A549 (cell line): ENCODE measurements around the gene CNST. TPM values are rescaled to one million over a fixed set of nuclear protein-coding genes. Genes with fewer than 3 reads are reported as not detected.

Experiments used
- ATAC-seq, 2 experiments: fragments of 200-7000 bp in 1 of 2; fragments of >200 bp in 1 of 2; cut with Nextera tagmentation in 1 of 2; cut with Tn5 transposase in 1 of 2; 3 replicates each; pipeline versions ENCODE4 v1.8.0 to v1.9.1; 2018 to 2020; ENCODE audit warnings: mild to moderate bottlenecking in 1 of 2, moderate library complexity in 1 of 2
- CTCF ChIA-PET: fragments of 300-600 bp; sonication (Branson Sonifier 250); formaldehyde crosslinking; extraction: SDS; loops from one replicate; lab custom pipeline; 2021; ENCODE audit warnings: antibody characterized with exemption, inconsistent platforms; lab: Yijun Ruan, JAX
- POLR2A ChIA-PET: fragments of 350-600 bp; formaldehyde crosslinking; extraction: SDS; loops from one replicate; lab custom pipeline; 2021; ENCODE audit warnings: antibody characterized with exemption, inconsistent platforms; lab: Yijun Ruan, JAX
- DNase-seq, 2 experiments: peaks; one replicate each; pipeline versions ENCODE4 v3.0.0 to v3.0.0-alpha.2; 2011 to 2016; ENCODE audit warnings: low read depth in 1 of 2, low spot score in 1 of 2
- FAIRE-seq: peaks from 2 replicates; lab custom pipeline; 2011; peaks lifted over from hg19 to GRCh38; lab: Jason Lieb, UNC
- H3K27ac ChIP-seq, 2 experiments: fragments of >200 bp; sonication (Bioruptor Twin); formaldehyde crosslinking; 3 replicates each; pipeline ENCODE4 v1.5.1; 2016 to 2017
- H3K4me1 ChIP-seq: fragments of >200 bp; sonication (Bioruptor Twin); formaldehyde crosslinking; 3 replicates; pipeline ENCODE4 v1.6.1; 2016
- H3K4me2 ChIP-seq: fragments of >200 bp; sonication (Bioruptor Twin); formaldehyde crosslinking; 3 replicates; pipeline ENCODE4 v1.6.1; 2016
- H3K4me3 ChIP-seq: fragments of >200 bp; sonication (Bioruptor Twin); formaldehyde crosslinking; 3 replicates; pipeline ENCODE4 v1.5.1; 2016
- H3K9me3 ChIP-seq: fragments of >200 bp; sonication (Bioruptor Twin); formaldehyde crosslinking; 3 replicates; pipeline ENCODE4 v1.6.1; 2016
- ATOH8 ChIP-seq: fragments of 250-450 bp; sonication (Bioruptor Pico); IDR thresholded peaks from 2 replicates; pipeline ENCODE4 v1.5.0; 2020; ENCODE audit warnings: low read depth, mild to moderate bottlenecking, moderate library complexity
- CBX2 ChIP-seq: fragments of 200-600 bp; sonication (generic); IDR thresholded peaks from 2 replicates; pipeline ENCODE4 v1.6.1; 2016; ENCODE audit warnings: low read depth, mild to moderate bottlenecking, borderline replicate concordance
- CTCF ChIP-seq: fragments of >200 bp; sonication (Bioruptor Twin); formaldehyde crosslinking; IDR thresholded peaks from 3 replicates; pipeline ENCODE4 v1.5.1; 2016
- EHMT2 ChIP-seq: fragments of 200-600 bp; sonication (generic); IDR thresholded peaks from 2 replicates; pipeline ENCODE4 v1.6.1; 2016; ENCODE audit warnings: antibody characterized with exemption, low read depth, mild to moderate bottlenecking, moderate library complexity
- ESRRA ChIP-seq: fragments of 150-350 bp; IDR thresholded peaks from 2 replicates; pipeline ENCODE4 v1.6.1; 2014; ENCODE audit warnings: mild to moderate bottlenecking, low read length, borderline replicate concordance
- FOSB ChIP-seq: fragments of 250-450 bp; sonication (Bioruptor Pico); IDR thresholded peaks from 2 replicates; pipeline ENCODE4 v1.5.0; 2020; ENCODE audit warnings: mild to moderate bottlenecking, moderate library complexity
- GATA3 ChIP-seq: IDR thresholded peaks from 2 replicates; pipeline ENCODE4 v1.6.1; 2012; ENCODE audit warnings: borderline replicate concordance
- HDAC2 ChIP-seq: fragments of 200-600 bp; sonication (generic); IDR thresholded peaks from 2 replicates; pipeline ENCODE4 v1.6.1; 2016
- HEYL ChIP-seq: fragments of 250-450 bp; sonication (Bioruptor Pico); IDR thresholded peaks from 2 replicates; pipeline ENCODE4 v1.8.0; 2021; ENCODE audit warnings: mild to moderate bottlenecking, moderate library complexity
- HOXA7 ChIP-seq: fragments of 250-450 bp; sonication (Bioruptor Pico); IDR thresholded peaks from 2 replicates; pipeline ENCODE4 v1.5.0; 2020; ENCODE audit warnings: mild to moderate bottlenecking, moderate library complexity
- KDM1A ChIP-seq: fragments of 200-600 bp; sonication (generic); IDR thresholded peaks from 2 replicates; pipeline ENCODE4 v1.6.1; 2016; ENCODE audit warnings: low read depth, mild to moderate bottlenecking
- MYC ChIP-seq: IDR thresholded peaks from 2 replicates; pipeline ENCODE4 v1.6.1; 2012; ENCODE audit warnings: mild to moderate bottlenecking, inconsistent platforms, low read length, improper control_type of control experiment, borderline replicate concordance
- NFE2L2 ChIP-seq: fragments of 150-350 bp; conservative IDR thresholded peaks from 2 replicates; pipeline ENCODE4 v1.6.1; 2014; ENCODE audit warnings: low read length
- NR3C1 ChIP-seq: fragments of >200 bp; sonication (Bioruptor Twin); formaldehyde crosslinking; IDR thresholded peaks from 3 replicates; pipeline ENCODE4 v1.6.1; 2017
- PHF8 ChIP-seq: fragments of 200-600 bp; sonication (generic); IDR thresholded peaks from 2 replicates; pipeline ENCODE4 v1.6.1; 2016; ENCODE audit warnings: low read depth, mild to moderate bottlenecking, antibody characterized with exemption, moderate library complexity, borderline replicate concordance
- POLR2A ChIP-seq: IDR thresholded peaks from 2 replicates; pipeline ENCODE4 v1.6.1; 2012; ENCODE audit warnings: mild to moderate bottlenecking, low read length
- RARB ChIP-seq: fragments of 250-450 bp; sonication (Bioruptor Pico); IDR thresholded peaks from 2 replicates; pipeline ENCODE4 v1.8.0; 2021; ENCODE audit warnings: mild to moderate bottlenecking, moderate library complexity
- RCOR1 ChIP-seq: fragments of 150-350 bp; IDR thresholded peaks from 2 replicates; pipeline ENCODE4 v1.6.1; 2014; ENCODE audit warnings: antibody characterized with exemption, low read length, low read depth
- RNF2 ChIP-seq: fragments of 200-600 bp; sonication (generic); IDR thresholded peaks from 2 replicates; pipeline ENCODE4 v1.6.1; 2016; ENCODE audit warnings: low read depth, mild to moderate bottlenecking, antibody characterized with exemption, moderate library complexity, borderline replicate concordance
- SMC3 ChIP-seq: fragments of >200 bp; sonication (Bioruptor Twin); formaldehyde crosslinking; IDR thresholded peaks from 3 replicates; pipeline ENCODE4 v1.6.1; 2018; ENCODE audit warnings: inconsistent platforms
- TP53 ChIP-seq: fragments of 250-450 bp; sonication (Bioruptor Pico); IDR thresholded peaks from 2 replicates; pipeline ENCODE4 v1.5.0; 2021; ENCODE audit warnings: mild to moderate bottlenecking, moderate library complexity
- WGBS: methylation state at CpG from one replicate; pipeline ENCODE4 v1.1.6; 2017; ENCODE audit errors: missing lambda C conversion rate; 5-methylcytosine and 5-hydroxymethylcytosine counted together
- polyA plus RNA-seq, 4 experiments: library from polyadenylated mRNA; depleted of rRNA in 3 of 4; stranded (reverse); fragments of >200 nt; fragmentation: RNase III in 1 of 4; extraction: RNeasy Plus Mini Kit Qiagen cat#74134 plus additional on column Dnase treatment in 1 of 4; gene quantifications; 2 replicates in 3 of 4; 3 replicates in 1 of 4; pipeline ENCODE4 v1.2.3, GENCODE V29; 2011 to 2017
- TF ChIP-seq, protein P1 (sequence below): fragments of 450-650 bp; IDR thresholded peaks from 2 replicates; pipeline ENCODE4 v1.6.1; 2014; ENCODE audit warnings: antibody characterized with exemption
- TF ChIP-seq, protein P2 (sequence below): fragments of >200 bp; sonication (Bioruptor Twin); formaldehyde crosslinking; IDR thresholded peaks from 3 replicates; pipeline ENCODE4 v1.6.1; 2016

Gene CNST
- polyA plus RNA-seq, 2 of the 4 experiments (the other 2 are of a cell fraction) = 7.9 to 23.0 TPM

- ChIA-PET CTCF (interaction anchor here (1.8 kb wide), 1 partner anchor 7 kb away, joined by 4 read pairs; no protein-coding TSS in a partner anchor), POLR2A (no interaction called here)
- H3K4me1 ChIP-seq = no peaks in the 10 kb centered on the region
- ATAC-seq (no peak), DNase-seq (no peak), FAIRE-seq (no peak)
- no peak overlapping the region for H3K27ac ChIP-seq
- H3K4me2 ChIP-seq = no peak overlapping the region
- WGBS = 89% methylated on average over 2 of the region's 2 CpGs
- no peaks in the 10 kb centered on the region for H3K9me3 ChIP-seq
- no peak for TF ChIP-seq CTCF
- TF ChIP-seq, protein P1, sequence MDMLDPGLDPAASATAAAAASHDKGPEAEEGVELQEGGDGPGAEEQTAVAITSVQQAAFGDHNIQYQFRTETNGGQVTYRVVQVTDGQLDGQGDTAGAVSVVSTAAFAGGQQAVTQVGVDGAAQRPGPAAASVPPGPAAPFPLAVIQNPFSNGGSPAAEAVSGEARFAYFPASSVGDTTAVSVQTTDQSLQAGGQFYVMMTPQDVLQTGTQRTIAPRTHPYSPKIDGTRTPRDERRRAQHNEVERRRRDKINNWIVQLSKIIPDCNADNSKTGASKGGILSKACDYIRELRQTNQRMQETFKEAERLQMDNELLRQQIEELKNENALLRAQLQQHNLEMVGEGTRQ = no peak
- TF ChIP-seq RNF2 = no peak
- no peak for TF ChIP-seq NR3C1
- no peak for TF ChIP-seq HDAC2
- TF ChIP-seq, all 56 proteins: peak for 0
- no peak overlapping the region for H3K4me3 ChIP-seq
These were observed 95.2 kb downstream of the CNST start for GRCh38 chr1:246661451-246661850.

- H3K4me1 ChIP-seq = no peaks in the 10 kb centered on the region
- DNase-seq = no peak
- H3K4me2 ChIP-seq = no peak overlapping the region
- 94% methylated on average over 5 of the region's 5 CpGs for WGBS
- H3K9me3 ChIP-seq = no peaks in the 10 kb centered on the region
- no peak for ATAC-seq
- POLR2A ChIA-PET = no interaction called here
- no peak overlapping the region for H3K4me3 ChIP-seq
- CTCF ChIA-PET = no interaction called here
- H3K27ac ChIP-seq = no peak overlapping the region
- FAIRE-seq = no peak
- TF ChIP-seq TP53 (CRISPR knock-in tag) (no peak), HEYL (no peak), KDM1A (no peak), GATA3 (no peak), RARB (no peak), ATOH8 (CRISPR knock-in tag) (no peak), NFE2L2 (no peak), CBX2 (no peak), EHMT2 (no peak), PHF8 (no peak), RCOR1 (no peak), FOSB (CRISPR knock-in tag) (no peak), MYC (no peak), HOXA7 (no peak), SMC3 (no peak), ESRRA (no peak), HDAC2 (no peak), POLR2A (no peak)
- TF ChIP-seq, protein P2, sequence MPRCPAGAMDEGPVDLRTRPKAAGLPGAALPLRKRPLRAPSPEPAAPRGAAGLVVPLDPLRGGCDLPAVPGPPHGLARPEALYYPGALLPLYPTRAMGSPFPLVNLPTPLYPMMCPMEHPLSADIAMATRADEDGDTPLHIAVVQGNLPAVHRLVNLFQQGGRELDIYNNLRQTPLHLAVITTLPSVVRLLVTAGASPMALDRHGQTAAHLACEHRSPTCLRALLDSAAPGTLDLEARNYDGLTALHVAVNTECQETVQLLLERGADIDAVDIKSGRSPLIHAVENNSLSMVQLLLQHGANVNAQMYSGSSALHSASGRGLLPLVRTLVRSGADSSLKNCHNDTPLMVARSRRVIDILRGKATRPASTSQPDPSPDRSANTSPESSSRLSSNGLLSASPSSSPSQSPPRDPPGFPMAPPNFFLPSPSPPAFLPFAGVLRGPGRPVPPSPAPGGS = no peak
- TF ChIP-seq, protein P1 = no peak
These were observed 101.5 kb downstream of the CNST start for GRCh38 chr1:246667773-246668172.
